GM19193 (cell line): Measurements from ENCODE around the gene GOSR2.
A peak's percentile ranks its signal among the peaks of the same experiment; 100 is the strongest.

Source experiments
- POLR2A ChIP-seq: IDR thresholded peaks from 4 replicates; pipeline ENCODE4 v1.6.1; 2011; ENCODE audit not compliant: insufficient read depth, insufficient read length; ENCODE audit errors: extremely low read depth

The GOSR2 gene

GRCh38 chr17:46940692-46941404, 17.9 kb downstream of the GOSR2 start:
- TF ChIP-seq POLR2A: no peak

DNA sequence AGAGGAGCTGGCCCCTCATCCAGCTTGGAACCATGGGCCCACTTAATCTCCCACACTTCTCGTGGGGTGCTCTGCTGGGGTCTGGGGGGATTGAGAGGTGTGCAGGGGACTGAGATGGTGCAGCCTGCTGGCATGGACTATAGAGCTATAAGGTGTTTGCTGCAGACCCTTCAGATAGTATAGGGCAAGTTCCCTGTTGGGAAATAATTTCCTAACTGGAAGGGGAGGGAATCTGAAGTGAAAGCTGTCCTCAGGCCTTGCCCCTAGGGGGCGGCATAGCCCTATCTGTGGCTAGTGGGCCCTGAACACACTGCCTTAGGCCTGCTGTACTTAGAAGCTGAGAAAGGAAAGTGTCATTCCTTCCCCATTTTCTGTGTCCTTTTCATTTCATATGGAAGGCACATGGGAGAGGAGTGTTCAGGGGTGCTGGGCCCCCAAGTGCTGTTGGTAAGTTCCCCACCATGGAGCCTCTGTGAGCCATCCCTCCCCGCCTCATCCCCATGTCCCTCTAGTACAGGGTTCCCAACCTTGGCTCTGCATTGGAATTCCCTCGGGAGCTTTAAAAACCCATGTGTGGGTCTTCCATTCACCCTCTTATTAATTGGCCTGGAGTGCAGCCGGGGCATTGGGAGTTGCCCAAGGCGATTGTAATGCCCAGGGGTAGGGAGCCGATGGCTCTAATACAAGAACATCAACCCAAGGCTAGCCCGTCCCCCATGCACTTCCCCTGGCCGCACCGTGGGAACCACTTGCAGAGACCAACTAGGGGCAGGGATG, 19.7 kb downstream of the GOSR2 start:
- peak; percentile 20 for TF ChIP-seq POLR2A

- no peak for TF ChIP-seq POLR2A
Observed at GRCh38 chr17:46943218-46943500, 20.2 kb downstream of the GOSR2 start.

DNA sequence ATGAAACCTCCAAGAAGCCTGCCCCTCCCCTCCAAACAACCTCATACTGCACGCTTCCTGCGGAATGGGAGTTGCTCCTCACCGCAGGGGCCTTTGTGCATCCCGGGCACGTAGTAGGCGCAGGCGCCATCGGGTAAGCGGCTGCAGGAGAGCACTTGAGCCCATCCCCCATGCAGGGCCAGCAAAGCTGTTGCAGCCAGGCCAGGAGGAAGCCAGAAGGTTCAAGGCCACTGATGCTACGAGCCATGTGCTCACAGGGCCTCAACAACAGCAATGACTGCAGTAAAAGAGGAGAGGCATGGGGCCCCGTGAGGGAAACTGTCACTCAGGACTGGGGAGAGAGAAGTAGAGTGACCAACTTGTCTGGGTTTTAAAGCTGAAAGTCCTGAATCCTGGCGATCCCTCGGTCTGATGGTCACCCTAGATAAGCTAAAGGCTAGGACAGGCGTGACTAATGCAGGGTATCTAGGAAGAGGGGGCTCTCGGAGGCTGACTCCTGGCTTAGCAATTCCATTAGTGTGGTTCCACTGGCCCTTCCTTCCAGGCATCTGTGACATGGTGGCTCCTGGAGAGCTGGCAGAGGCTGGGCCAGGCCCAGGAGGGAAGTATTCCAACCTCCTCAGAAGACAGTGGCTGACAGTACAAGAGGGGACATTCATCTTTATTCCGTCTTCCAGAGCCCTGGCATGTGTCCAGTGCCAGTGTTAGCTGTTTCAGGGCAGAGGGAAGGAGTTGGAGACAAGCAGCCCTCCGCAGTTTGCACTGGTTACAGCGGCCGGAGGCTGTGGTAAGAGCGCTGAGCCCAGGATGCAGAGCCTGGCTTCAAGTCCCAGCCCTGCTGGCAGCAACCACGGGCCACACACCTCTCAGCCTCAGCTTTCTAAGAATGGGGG, 20.8 kb downstream of the GOSR2 start:
- no peak for TF ChIP-seq POLR2A

GRCh38 chr17:46944931-46945330, 22.0 kb downstream of the GOSR2 start:
- TF ChIP-seq POLR2A: no peak

GRCh38 chr17:46947216-46947615, 24.3 kb downstream of the GOSR2 start:
- TF ChIP-seq POLR2A: no peak

DNA sequence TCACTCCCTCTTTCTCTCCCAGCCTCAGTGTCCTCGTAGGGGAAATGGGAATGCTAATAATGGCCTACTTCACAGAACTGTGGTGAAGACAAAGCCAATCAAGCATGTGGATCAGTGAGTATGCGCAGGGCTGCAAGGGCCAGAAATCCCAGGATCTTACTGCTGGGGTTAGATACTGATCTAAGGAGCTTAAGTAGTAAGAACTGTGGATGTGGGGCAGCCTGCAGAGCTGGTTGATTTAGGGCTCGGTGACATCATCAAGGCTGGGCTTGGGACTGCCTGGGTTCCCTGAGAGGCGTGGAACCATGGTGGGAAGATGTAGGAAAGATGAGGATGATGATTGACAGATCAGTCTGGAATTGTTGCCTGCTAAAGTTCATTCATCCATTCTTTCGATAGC, 25.6 kb downstream of the GOSR2 start:
- no peak for TF ChIP-seq POLR2A

DNA sequence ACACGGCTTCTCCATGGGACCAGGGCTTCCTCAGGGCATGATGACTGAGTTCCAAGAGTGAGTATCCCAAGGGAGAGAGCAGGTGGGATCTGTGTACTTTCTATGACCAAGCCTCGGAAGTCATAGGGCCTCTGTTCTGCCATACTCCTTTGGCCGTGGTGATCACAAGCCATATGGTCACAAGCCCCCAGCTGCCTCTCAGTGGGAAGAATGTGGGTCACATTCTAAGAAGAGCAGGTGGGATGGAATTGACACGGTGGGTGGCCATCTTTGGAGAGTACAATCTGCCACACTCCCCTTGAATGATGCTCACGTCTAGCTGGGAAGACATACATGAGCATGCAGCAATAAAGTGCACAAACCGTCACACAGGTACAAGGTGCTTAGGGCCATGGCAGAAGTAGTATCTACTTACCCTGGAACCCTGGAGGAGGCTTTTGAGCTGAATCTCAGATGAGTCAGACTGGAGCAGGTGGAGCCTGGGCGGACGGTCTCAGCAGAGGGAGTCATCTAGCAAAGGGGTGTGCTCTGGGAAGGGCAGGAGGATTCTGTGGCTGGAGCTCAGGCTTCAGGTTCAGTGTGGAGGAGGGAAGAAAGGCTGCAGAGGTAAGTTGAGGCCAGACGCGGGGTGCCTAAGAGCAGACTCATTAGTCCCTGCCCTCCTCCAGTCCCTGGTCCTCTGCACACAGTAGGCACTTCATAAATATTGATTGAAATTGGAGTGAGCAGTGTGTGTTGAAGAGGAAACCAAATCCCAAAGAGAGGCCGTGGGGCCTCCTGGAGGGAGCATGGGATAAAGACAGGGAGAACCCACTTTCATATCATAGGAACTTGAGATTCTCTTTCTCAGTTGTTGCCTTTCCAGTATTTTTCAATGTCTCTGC, 26.6 kb downstream of the GOSR2 start:
- no peak for TF ChIP-seq POLR2A

GRCh38 chr17:46950342-46950996, 27.5 kb downstream of the GOSR2 start:
- no peak for TF ChIP-seq POLR2A

GRCh38 chr17:46950997-46951621, 28.1 kb downstream of the GOSR2 start:
- no peak for TF ChIP-seq POLR2A

DNA sequence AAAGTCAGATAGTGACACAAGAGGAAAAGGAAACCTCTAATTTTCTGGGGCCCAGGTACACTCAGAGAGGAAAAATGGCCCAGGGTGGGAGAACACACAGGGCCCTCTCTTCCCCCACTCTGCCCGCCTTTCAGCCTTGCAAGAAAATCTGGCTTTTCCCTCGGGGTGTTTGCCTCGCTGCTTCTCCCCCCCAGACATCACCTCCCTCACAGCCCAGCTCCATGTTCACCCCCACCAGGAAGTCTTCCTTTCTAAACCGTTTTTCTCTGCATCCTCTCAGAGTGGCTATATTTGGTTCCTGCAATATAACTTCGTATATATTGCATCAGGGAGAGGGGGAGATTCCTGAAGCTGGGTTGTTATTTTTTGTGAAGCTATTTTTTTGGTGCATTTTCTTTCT, 28.7 kb downstream of the GOSR2 start:
- TF ChIP-seq POLR2A: no peak

GRCh38 chr17:46952115-46952514, 29.2 kb downstream of the GOSR2 start:
- TF ChIP-seq POLR2A: no peak

GRCh38 chr17:46958041-46958591, 35.2 kb downstream of the GOSR2 start:
- no peak for TF ChIP-seq POLR2A
